ENCODE data around the gene C12orf57.
"Not testable (repeated sequence)": the region's sequence is repeated elsewhere in the genome, so short reads cannot be mapped to it uniquely, and the experiment has no call there.

The C12orf57 gene

GRCh38 chr12:6943722-6944380 is at the start of gene C12orf57, which contains the start of gene RNU7-1:
C12orf57 (plus strand) TSS chr12:6944022; CDS start chr12:6944122, 100 bp downstream.
RNU7-1 (plus strand) TSS chr12:6943816.
- DNase-seq, result peak; percentile 98

DNA sequence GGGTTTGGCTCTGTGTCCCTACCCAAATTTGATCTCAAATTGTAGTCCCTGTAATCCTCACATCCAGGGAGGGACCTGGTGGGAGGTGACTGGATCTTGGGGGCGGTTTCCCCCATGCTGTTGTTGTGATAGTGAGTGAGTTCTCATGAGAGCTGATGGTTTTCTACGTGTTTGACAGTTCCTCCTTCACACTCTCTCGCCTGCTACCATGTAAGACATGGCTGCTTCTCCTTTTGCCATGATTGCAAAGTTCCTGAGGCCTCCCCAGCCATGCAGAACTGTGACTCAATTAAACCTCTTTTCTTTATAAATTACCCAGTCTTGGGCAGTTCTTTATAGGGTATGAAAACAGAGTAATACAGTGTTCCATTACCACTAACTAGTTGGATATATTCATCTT is 49.5 kb upstream of the C12orf57 start:
- DNase-seq, result no peak

- DNase-seq, result no peak
Measured at GRCh38 chr12:6896846-6897435, 46.9 kb upstream of the C12orf57 start.

DNA sequence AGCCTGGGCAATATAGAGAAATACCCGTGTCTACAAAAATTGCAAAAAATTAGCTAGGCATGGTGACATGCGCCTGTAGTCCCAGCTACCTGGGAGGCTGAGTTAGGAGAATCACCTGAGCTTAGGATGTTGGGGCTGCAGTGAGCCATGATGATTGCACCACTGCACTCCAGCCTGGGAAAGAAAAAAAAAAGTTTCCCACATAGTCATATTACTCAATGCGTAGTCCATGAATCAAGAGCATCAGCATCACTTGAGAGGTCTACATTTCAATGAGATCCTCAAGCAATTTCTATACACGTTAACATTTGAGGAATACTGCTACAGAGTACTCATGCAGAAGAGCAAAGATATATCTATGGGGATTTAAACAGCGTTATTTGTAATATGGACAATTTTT is 44.4 kb upstream of the C12orf57 start:
- DNase-seq, result no peak

GRCh38 chr12:6899837-6900519 is 43.8 kb upstream of the C12orf57 start:
- peak; percentile 80 for DNase-seq

GRCh38 chr12:6902448-6902847 is 41.4 kb upstream of the C12orf57 start:
- DNase-seq, result no peak

DNA sequence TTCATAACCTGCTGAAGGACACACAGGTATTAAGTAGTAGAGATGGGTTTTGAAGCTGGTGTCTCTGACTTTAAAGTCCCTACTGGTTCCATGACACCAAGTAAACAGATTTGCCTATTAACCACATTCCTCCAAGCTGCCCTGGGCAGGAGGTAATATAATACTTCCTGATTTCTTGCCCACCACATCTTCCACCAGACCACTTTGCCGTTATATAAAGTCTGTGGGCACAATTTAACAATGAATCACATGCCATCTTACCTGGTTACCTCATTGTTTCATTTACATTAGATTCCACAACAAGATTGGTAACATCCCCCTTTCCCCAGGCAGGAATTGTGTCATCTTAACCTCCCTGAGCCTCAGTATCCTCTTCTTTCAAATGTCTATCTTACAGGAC is 40.1 kb upstream of the C12orf57 start:
- DNase-seq, result no peak

DNA sequence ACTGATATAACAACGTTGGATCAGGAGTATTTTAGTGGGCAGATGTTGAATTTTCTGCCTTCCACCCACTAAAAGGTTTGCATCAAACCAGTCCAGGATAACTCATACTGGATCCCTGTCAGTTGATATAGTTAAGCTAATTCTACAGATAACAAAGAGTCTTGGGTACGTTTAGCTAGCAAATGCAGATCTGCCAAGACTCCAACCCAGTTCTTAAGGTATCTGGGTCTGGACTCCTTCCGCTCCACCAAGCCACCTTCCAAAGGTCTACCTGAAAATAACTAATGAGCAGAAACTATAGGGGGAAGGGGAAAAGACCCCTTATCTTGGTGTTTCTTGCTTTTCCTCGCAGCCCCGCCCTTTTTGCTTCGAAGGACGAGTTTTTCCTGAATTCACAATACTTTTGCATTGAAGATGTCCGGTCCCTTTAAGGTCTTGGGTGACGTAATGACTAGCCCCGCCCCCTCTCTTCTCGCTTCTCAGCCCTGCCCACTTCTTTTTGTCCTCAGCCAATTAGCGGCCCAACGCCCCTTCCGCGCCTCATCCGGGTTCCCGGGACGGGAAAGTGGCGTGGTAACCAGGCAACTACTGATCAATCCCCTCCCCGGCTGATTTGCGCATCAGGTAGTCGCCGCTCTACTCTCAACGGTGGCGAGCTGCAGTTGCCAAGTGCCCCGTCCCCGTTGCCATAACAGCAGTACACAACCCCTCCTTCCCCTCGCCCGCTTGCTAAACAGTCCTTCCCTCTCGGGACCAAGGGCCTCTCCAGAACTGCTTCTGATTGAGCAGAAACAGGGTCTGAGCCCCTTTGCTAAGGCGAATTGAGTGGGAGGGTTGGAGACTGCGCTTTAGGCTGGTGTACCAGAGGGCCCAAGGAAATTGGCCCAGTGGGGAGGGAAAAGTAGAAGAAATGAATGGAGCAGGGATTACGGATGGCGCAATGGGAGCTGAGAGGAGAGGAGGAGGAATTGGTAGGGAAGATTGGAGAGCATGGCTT is 39.2 kb upstream of the C12orf57 start, which contains the start of gene LRRC23:
Gene LRRC23, plus strand, starts transcription at position 543 of the 997 bp plus-strand sequence. CDS start 812 bp downstream, outside the sequence.
- peak; percentile 97 for DNase-seq

DNA sequence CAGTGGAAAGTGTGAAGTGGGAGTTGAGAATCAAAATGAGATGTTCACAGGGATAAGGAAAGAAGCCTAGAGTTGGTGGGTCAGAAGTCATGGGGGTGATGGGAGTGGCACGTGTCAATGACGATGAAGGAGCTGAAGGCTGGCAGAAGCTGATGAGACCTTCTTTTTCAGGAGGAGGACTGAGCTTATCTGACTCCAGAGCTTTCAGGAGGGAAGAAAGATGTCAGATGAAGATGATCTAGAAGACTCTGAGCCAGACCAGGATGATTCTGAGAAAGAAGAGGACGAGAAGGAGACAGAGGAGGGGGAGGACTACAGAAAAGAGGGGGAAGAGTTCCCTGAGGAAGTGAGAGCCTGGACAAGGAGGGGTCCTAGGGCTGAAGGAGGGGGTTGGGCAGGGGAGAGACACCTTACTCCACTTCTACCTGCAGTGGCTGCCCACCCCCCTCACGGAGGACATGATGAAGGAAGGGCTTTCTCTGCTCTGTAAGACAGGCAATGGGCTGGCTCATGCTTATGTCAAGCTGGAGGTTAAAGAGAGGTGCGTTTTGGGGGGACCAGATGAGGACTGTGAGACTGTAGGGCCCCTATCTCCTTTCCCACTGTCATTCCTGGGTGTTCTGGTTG is 38.3 kb upstream of the C12orf57 start:
- DNase-seq, result no peak

DNA sequence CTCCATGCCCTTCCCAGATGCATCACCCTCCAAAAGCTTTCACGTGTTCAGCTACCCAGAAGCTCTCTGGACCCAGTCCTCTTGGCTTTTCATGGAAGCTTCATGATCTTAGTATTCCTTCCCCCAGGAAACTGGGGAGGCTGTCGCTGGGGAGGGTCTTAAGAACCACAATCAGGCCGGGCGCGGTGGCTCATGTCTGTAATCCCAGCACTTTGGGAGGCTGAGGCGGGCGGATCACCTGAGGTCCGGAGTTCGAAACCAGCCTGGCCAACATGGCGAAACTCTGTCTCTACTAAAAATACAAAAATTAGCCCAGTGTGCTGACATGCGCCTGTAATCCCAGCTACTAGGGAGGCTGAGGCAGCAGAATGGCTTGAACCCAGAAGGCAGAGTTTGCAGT is 35.7 kb upstream of the C12orf57 start:
- not testable (repeated sequence) for DNase-seq

DNA sequence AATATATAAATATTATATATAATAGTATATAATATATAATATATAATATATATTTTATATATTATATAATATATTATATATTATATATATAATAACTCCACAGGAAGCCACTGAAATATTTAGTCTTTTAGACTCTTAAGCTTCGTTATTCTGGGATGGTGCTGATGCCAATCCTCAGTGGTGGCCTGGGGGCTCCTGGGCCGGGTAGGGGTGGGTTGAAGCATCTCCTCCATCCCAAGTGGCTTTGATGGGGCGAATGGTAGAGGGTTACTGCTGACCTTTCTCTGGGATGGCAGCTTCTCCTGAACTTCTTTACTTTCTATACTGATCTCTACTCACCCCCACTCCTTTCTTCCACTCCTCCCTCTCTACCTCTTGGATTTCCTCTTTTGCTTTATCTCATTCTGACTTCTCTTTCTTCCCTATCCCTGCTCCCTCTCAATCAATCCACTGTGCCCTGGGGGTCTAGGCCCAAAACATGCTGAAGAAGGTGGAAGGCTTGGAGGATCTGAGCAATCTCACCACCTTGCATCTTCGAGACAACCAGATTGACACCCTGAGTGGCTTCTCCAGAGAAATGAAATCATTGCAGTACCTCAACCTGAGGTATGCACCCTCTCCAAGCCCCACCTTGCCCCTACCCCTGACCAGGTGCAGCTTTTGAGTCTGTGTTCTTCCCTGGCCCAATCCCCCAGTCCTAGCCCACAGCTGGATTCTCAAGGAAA is 34.2 kb upstream of the C12orf57 start:
- no peak for DNase-seq

GRCh38 chr12:6912164-6912935 is 31.5 kb upstream of the C12orf57 start:
- no peak for DNase-seq

- DNase-seq, result peak; percentile 65
Measured at GRCh38 chr12:6914246-6914946, 29.4 kb upstream of the C12orf57 start, which contains the start of gene ENO2. ENO2 (plus strand) TSS chr12:6914580; CDS start chr12:6915833, 1,253 bp downstream.

DNA sequence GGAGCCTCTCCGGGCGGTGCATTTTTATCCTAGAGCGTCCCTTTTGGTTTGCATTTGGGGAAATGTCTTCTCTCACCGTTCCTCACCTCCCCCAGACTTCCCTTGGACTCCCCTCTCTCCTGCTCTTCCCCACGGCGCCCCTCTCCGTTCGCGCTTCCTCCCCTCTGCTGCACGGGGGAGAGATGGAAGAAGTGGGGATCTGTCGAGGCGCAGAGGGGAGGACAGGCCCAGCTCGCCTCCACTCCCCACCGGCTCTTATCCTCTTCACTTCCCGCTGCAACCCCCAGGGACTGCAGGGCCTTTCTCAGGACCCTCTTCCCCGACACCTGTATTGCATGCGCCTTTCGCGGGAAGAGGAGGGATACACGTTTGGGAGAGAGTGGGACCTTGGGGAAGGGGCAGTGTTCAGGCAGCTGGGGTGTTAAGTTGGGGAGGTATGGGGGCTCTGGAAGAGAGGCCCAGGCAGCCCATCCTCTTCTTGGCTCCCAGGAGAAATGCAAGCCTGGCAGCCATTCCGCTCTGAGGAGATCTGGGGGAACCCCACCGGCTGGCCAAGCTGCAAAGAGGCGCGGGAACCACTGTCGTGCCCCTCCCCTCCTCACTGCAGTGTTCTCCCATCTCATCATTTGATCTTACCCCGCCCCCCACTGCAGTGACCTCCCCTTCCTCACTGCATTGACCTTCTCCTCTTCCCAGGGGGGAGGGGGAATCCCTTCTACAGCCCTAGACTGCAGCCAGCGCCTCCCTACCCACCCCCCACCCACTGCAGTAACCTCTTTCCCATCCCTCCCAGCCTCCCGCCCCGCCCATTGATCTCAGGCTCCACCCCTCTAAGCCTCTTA is 28.7 kb upstream of the C12orf57 start:
- no peak for DNase-seq

DNA sequence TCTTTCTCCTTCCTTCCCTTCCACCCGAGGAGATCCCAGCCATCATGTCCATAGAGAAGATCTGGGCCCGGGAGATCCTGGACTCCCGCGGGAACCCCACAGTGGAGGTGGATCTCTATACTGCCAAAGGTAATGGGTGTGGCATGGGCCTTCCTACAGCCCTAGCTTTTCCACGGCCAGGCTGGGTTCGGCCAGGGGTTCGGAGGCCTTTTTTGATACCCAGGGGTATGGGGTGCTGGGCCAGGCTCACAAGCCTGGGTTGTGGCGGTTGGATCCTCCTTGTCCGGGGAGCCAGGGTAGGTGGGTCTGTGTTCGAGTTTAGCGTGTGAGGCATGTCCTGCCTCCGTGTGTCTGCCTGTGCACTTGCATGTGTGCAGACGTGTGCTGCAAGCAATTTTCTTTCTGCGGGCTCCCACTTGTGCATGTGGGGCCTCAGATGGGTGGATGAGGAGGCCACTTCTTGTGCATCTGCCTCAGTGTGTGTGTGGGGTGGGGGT is 28.0 kb upstream of the C12orf57 start:
- DNase-seq, result no peak

GRCh38 chr12:6916426-6917200 is 27.2 kb upstream of the C12orf57 start:
- DNase-seq, result no peak

GRCh38 chr12:6917491-6918231 is 26.2 kb upstream of the C12orf57 start:
- no peak for DNase-seq
